Transverse colon (tissue), 4 donors: ENCODE results near the gene SLC7A1. TPM values are rescaled to one million over a fixed set of nuclear protein-coding genes. Genes with fewer than 3 reads are reported as not detected.

Experiments
- DNase-seq: peaks from one replicate; pipeline ENCODE4 v3.0.0-alpha.2; 2019
- H3K27ac ChIP-seq, 4 donors: fragments of 200-600 bp; sonication (generic); 2 replicates each; pipeline ENCODE4 v1.5.1; 2016 to 2018; ENCODE audit warnings: inconsistent platforms in 4 of 4
- H3K27me3 ChIP-seq: fragments of 200-600 bp; sonication (generic); 2 replicates; pipeline ENCODE4 v1.5.1; 2017; ENCODE audit warnings: inconsistent platforms
- H3K36me3 ChIP-seq, 4 donors: fragments of 200-600 bp; sonication (generic); 2 replicates each; pipeline ENCODE4 v1.5.1; 2017 to 2019; ENCODE audit warnings: inconsistent platforms in 4 of 4
- H3K4me1 ChIP-seq, 4 donors: fragments of 200-600 bp; sonication (generic); 2 replicates each; pipeline ENCODE4 v1.5.1; 2017 to 2020; ENCODE audit warnings: inconsistent platforms in 4 of 4
- H3K4me3 ChIP-seq, 4 donors: fragments of 200-600 bp; sonication (generic); 1 replicate in 1 of 4; 2 replicates in 3 of 4; pipeline versions ENCODE4 v1.5.1 to v1.6.1; 2017 to 2019; ENCODE audit warnings: inconsistent platforms in 4 of 4
- H3K9me3 ChIP-seq, 2 donors: fragments of 200-600 bp; sonication (generic); 2 replicates each; pipeline ENCODE4 v1.5.1; 2017 to 2019; ENCODE audit warnings: inconsistent platforms in 2 of 2
- EP300 ChIP-seq: sonication (generic); formaldehyde crosslinking; IDR thresholded peaks from one replicate; pipeline ENCODE4 v1.6.1; 2017; ENCODE audit warnings: antibody characterized with exemption, low read depth
- POLR2A ChIP-seq: fragments of 450-650 bp; IDR thresholded peaks from one replicate; pipeline ENCODE4 v1.6.1; 2016; ENCODE audit warnings: antibody characterized with exemption, mild to moderate bottlenecking, moderate library complexity
- POLR2AphosphoS5 ChIP-seq, 3 donors: sonication (generic); formaldehyde crosslinking; IDR thresholded peaks; one replicate each; pipeline ENCODE4 v1.6.1; 2016; ENCODE audit warnings: antibody characterized with exemption in 3 of 3
- WGBS, 2 donors: methylation state at CpG; one replicate each; pipeline ENCODE4 v1.1.5; 2018; ENCODE audit warnings: low coverage in 1 of 2; 5-methylcytosine and 5-hydroxymethylcytosine counted together
- in situ Hi-C, 4 donors: fragments of 200-750 bp; cut with MboI; loops; one replicate each; pipeline versions ENCODE4 v1.15.0 to v1.15.1; 2017; ENCODE audit warnings: low sequenced_read_pairs in 3 of 4, low pct_ligation_motif_present in 1 of 4, low pct_unique_long_range_greater_than_20kb in 1 of 4
- intact Hi-C: fragments of 100-400 bp; cut with DNase I; formaldehyde crosslinking; loops from one replicate; pipeline ENCODE4 v1.15.1; 2023; ENCODE audit warnings: low total_unique reads
- total RNA-seq, 4 donors: library from RNA; depleted of rRNA; stranded (reverse); fragments of >200 nt; gene quantifications; one replicate each; pipeline ENCODE4 v1.1.0, GENCODE V29; 2016
- TF ChIP-seq, protein P1 (sequence below), 5 experiments: fragments of 200-600 bp in 3 of 5; fragments of 450-650 bp in 2 of 5; sonication (generic) in 3 of 5; IDR thresholded peaks; 1 replicate in 2 of 5; 2 replicates in 3 of 5; pipeline ENCODE4 v1.5.1; 2016 to 2017; ENCODE audit warnings: antibody characterized with exemption in 5 of 5, inconsistent platforms in 3 of 5, mild to moderate bottlenecking in 2 of 5, moderate library complexity in 1 of 5

SLC7A1 gene
- total RNA-seq, 4 donors from 2014 or later: 10.8 to 21.4 (median 17.9) TPM

DNA sequence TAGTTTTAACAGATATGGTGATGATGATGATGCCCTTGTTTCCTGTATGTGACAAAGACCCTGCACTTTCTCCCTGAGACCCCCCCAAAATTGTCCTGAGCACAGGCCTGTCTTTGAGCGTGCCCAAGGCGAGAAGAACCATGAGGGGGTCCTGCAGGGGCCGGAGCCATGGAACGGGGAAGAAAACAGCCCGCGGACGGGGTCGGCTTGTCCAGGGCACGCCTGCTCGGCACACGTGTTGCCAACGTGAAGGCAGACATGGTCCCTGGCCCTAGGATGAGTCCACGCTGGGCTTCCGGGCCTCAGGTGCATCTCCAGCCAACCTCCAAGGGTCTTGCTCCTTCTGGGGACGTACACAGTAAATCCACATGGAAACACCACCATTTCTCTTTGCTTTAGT, 90.8 kb downstream of the SLC7A1 start:
- TF ChIP-seq POLR2AphosphoS5 (IDR thresholded peaks at IDR 0.05): no peak
- TF ChIP-seq POLR2A: no peak
- TF ChIP-seq, protein P1, sequence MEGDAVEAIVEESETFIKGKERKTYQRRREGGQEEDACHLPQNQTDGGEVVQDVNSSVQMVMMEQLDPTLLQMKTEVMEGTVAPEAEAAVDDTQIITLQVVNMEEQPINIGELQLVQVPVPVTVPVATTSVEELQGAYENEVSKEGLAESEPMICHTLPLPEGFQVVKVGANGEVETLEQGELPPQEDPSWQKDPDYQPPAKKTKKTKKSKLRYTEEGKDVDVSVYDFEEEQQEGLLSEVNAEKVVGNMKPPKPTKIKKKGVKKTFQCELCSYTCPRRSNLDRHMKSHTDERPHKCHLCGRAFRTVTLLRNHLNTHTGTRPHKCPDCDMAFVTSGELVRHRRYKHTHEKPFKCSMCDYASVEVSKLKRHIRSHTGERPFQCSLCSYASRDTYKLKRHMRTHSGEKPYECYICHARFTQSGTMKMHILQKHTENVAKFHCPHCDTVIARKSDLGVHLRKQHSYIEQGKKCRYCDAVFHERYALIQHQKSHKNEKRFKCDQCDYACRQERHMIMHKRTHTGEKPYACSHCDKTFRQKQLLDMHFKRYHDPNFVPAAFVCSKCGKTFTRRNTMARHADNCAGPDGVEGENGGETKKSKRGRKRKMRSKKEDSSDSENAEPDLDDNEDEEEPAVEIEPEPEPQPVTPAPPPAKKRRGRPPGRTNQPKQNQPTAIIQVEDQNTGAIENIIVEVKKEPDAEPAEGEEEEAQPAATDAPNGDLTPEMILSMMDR (IDR thresholded peaks at IDR 0.05): no peak
- no peak for TF ChIP-seq EP300

DNA sequence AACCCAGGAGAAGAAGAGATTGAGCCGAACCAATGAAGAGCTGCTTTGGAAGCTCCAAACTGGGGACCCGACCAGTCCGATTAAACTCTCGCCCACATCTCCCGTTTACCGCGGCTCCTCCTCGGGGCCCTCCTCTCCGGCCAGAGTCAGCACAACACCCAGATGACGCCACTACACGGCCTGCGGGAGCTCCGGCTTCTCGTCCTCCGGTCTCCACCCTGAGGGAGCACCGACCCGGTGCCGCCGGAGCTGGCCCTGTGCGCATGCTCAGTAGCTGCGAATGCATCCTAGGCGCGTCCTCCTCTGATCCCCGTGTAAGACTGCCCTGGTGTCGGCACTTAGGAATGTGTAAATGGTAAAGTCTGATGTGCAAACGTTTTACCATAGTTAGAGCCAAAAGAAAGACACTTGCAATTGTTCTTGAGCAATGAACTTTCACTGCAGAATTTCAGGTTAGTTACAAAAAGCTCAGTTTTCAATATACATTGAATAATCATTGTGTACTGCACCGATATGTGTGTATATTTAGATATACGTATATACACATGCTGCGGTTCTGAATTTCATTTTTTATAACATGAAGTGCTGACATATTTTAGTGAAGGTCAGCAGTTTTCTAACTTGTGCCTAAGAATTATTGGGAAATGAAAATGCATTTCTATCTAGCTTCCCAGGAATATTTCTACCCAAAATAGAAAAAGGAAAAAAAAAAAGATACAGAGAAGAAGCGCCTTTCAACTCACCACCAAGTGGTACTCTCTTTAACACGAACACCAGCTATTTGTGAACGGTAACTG, 92.2 kb downstream of the SLC7A1 start:
- in situ Hi-C loops: loop anchor here (10.0 to 25.0 kb wide), 4 partner anchors 202 to 612 kb away; no protein-coding TSS in a partner anchor

More for the DNA sequence above, 90.8 kb downstream of the SLC7A1 start:
- H3K4me1 ChIP-seq: peaks cover 0 to 7% (median 4%) of the 10 kb centered on the region in 4 donors
- H3K9me3 ChIP-seq: no peaks in the 10 kb centered on the region
- DNase-seq: no peak
- no peak overlapping the region for H3K4me3 ChIP-seq
- H3K36me3 ChIP-seq: no peaks in the 10 kb centered on the region
- 80 to 92% methylated on average over 1 to 15 of the region's 15 CpGs for WGBS, 2 donors
- no peak overlapping the region for H3K27ac ChIP-seq
- H3K27me3 ChIP-seq: peaks cover 12% of the 10 kb centered on the region
- in situ Hi-C loops: loop anchor here (10.0 to 25.0 kb wide), 4 partner anchors 200 to 610 kb away; no protein-coding TSS in a partner anchor
- intact Hi-C loops: loop anchor here (5.0 kb wide), 1 partner anchor 608 kb away; no protein-coding TSS in a partner anchor

DNA sequence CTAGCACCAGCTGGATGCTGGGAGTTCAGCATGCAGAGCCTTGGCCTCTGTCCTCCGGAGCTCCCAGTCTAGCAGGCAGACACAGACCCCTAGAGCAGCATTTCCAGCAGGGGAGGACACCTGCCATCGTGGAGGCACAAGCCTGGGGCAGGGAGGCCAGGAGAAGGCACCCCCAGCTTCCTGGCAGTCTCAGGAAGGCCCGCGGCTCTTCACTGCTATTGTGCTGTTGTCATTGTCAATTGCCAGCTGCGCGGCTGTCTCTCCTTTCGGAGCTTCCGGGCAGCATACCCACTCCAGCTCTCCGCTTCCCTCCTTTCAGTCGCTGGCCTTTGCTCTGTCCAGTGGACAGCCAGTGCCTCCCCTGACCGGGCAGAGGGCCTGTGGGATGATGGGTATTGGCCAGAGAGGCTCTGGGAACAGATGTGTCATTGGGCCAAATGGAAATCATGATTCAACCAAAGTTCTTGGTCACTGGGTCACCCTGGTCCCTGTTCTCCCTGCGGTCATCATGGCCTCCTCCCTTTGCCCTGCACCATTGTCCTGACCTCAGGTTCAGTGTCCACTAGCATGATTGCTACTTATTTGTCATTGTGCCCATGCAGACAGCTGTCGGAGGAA, 93.0 kb downstream of the SLC7A1 start:
- Histone ChIP-seq H3K27me3 (peaks cover 16% of the 10 kb centered on the region), H3K36me3 (no peaks in the 10 kb centered on the region), H3K4me3 (no peak overlapping the region), H3K27ac (no peak overlapping the region), H3K4me1 (peaks cover 0 to under 1% (median 0%) of the 10 kb centered on the region in 4 donors), H3K9me3 (no peaks in the 10 kb centered on the region)
- in situ Hi-C loops (loop anchor here (10.0 to 25.0 kb wide), 4 partner anchors 202 to 612 kb away; no protein-coding TSS in a partner anchor), intact Hi-C loops (no loop called here)
- no peak for TF ChIP-seq EP300
- no peak for TF ChIP-seq POLR2A
- TF ChIP-seq POLR2AphosphoS5 (IDR thresholded peaks at IDR 0.05): no peak
- TF ChIP-seq, protein P1 (IDR thresholded peaks at IDR 0.05): no peak
- DNase-seq: no peak
- WGBS, 2 donors: 91% methylated on average over 13 of the region's 13 CpGs; no CpG with 5 or more reads in 1 of the 2 donors

More for the DNA sequence above, 92.2 kb downstream of the SLC7A1 start:
- Histone ChIP-seq H3K4me3 (no peak overlapping the region), H3K27me3 (peaks cover 16% of the 10 kb centered on the region), H3K4me1 (peaks cover 0 to 5% (median under 1%) of the 10 kb centered on the region in 4 donors), H3K36me3 (no peaks in the 10 kb centered on the region), H3K27ac (no peak overlapping the region), H3K9me3 (no peaks in the 10 kb centered on the region)
- no peak for DNase-seq
- TF ChIP-seq POLR2A (no peak), EP300 (no peak), POLR2AphosphoS5 (IDR thresholded peaks at IDR 0.05) (no peak)
- TF ChIP-seq, protein P1 (IDR thresholded peaks at IDR 0.05): no peak
- WGBS, 2 donors: 74% methylated on average over 7 to 32 of the region's 32 CpGs
- intact Hi-C loops: no loop called here

DNA sequence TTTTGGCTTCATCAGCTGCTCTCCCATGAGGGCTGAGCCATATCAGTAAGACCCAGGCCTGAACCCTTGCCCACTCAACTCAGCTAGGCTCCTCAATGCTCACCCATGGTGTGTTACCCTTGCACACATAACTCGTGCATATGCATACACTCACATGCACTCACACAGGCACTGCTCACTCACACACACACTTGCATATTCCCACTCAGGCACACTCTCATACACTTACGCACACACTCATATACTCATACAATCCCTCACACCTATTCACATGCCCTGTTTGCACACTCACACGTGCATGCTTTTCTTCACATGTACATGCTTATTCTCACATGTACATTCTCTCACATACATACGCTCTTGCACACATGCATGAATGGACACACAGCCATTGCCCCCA, 93.8 kb downstream of the SLC7A1 start:
- 76 to 90% methylated on average over 4 of the region's 4 CpGs for WGBS, 2 donors
- H3K27ac ChIP-seq: no peak overlapping the region
- DNase-seq: no peak
- in situ Hi-C loops (loop anchor here (10.0 to 25.0 kb wide), 4 partner anchors 203 to 613 kb away; no protein-coding TSS in a partner anchor), intact Hi-C loops (no loop called here)
- H3K36me3 ChIP-seq: no peaks in the 10 kb centered on the region
- TF ChIP-seq, protein P1 (IDR thresholded peaks at IDR 0.05): no peak
- TF ChIP-seq POLR2AphosphoS5 (IDR thresholded peaks at IDR 0.05) (no peak), POLR2A (no peak), EP300 (no peak)
- H3K9me3 ChIP-seq: no peaks in the 10 kb centered on the region
- H3K4me3 ChIP-seq: no peak overlapping the region
- peaks cover 0 to 8% (median 0%) of the 10 kb centered on the region in 4 donors for H3K4me1 ChIP-seq
- peaks cover 16% of the 10 kb centered on the region for H3K27me3 ChIP-seq
